HG03439 (cell line): ENCODE results near the gene MTX2.
"Not testable (repeated sequence)": the region's sequence is repeated elsewhere in the genome, so short reads cannot be mapped to it uniquely, and the experiment has no call there.

Experiments used
- ATAC-seq: cut with Tn5 transposase; IDR thresholded peaks from one replicate; pipeline ENCODE4 v1.9.1; 2021; ENCODE audit warnings: mild to moderate bottlenecking, moderate library complexity; ENCODE audit not compliant: unreplicated experiment

MTX2 gene

DNA sequence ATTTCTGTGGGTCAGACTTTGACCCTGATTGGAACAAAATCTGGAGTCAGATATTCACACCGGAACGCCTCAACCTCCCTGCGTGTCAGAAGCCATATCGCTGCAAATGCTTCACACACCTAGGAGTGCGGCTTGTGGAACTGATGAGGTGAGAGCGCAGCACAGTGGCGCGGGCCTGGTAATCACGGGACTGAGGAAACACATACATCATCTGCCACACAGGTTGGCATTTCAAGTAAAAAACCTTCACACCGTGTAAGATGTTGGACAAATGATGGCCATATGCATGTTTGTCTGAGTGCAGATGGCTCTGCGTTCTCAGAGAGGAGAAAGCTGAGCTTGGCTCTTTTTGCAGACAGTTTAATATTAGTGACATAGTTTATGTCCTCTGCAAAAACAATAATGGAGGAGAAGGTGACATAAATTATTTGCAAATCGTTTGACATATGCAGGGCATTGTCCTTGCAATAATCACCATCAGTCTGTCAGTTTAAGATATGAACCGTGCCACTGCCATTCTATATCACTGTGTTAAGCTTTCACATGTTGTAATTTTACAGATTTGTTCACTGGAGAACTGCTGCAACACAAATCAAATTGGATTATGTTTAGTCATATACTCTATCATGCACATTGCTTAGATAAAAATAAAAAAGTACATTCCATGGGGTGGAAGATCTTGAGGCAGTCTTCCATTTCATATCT lies 101.4 kb downstream of the MTX2 start:
- ATAC-seq: no peak

- not testable (repeated sequence) for ATAC-seq
Observed at GRCh38 chr2:176373155-176373554, 103.9 kb downstream of the MTX2 start.

DNA sequence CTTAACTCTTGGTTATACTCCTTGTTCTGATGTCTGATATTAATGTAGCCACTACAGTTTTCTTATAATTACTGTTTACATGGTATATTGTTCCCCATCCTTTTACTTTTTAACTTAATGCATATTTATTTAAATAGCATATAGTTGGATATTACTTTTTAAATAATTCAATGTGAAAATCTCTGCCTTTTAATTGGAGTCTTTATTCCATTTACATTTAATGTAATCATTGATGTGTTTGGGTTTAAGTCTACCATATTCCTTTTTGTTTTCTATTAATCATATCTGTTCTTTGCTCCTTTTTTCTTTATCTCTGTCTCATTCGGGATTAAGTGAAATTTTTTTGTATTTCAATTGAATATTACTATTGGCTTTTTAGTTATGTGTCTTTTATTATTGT lies 109.1 kb downstream of the MTX2 start:
- no peak for ATAC-seq

GRCh38 chr2:176380341-176380740 lies 111.1 kb downstream of the MTX2 start:
- no peak for ATAC-seq

DNA sequence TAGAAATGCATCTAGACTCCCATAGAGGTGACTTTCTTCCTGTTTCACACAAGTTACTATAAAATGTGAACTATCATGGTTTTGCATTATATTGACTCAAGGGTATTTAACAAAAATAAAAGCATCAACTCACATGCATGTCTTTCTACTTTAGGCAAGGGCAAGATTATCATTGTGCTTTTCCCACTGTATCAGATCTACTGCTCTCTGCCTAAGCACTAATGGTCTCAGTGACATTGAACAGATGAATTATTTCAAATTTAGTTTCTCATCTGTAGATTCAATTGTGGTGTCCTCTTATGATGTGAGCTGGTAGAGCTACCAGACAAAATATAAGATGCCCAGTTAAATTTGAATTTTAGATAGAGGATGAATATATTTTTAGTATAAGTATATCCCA lies 113.9 kb downstream of the MTX2 start:
- no peak for ATAC-seq

GRCh38 chr2:176383836-176384442 lies 114.7 kb downstream of the MTX2 start:
- no peak for ATAC-seq

GRCh38 chr2:176385219-176385759 lies 116.0 kb downstream of the MTX2 start:
- ATAC-seq: no peak

GRCh38 chr2:176385838-176386237 lies 116.6 kb downstream of the MTX2 start:
- ATAC-seq: no peak
